ENCODE data around the gene NTM. TPM values are rescaled to one million over a fixed set of nuclear protein-coding genes. Genes with fewer than 3 reads are reported as not detected.

The NTM gene
- polyA plus RNA-seq, 1 donor (not counting 4 experiments of a cell fraction or from before 2014, with no cell fraction given): 47.9 TPM

DNA sequence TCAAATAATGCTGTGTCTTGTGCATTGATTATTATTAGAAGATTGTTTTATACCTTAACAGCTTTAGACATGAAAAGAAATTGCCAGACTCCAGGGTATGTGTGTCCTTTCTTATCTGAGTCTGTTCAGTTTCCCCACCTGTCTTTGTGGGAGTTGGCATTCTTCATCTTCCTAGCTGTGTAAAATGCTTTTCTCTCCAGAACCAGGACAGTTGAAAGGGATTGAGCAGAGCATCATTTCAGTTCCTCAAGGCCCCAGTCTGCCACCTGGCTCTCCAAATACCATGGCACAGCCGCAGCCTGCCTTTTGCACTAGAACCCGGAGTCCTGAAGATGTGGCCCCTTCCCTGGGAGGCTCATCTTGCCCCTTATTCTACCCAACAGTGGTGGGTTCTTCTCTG is 851.9 kb downstream of the NTM start:
- FAIRE-seq: no peak
- no peaks in the 10 kb centered on the region for H3K9me3 ChIP-seq (ENCODE audit: control insufficient read depth, low read depth, low read length)
- TF ChIP-seq EZH2 (IDR thresholded peaks at IDR 0.05; ENCODE audit: low read length): no peak
- TF ChIP-seq, protein P1, sequence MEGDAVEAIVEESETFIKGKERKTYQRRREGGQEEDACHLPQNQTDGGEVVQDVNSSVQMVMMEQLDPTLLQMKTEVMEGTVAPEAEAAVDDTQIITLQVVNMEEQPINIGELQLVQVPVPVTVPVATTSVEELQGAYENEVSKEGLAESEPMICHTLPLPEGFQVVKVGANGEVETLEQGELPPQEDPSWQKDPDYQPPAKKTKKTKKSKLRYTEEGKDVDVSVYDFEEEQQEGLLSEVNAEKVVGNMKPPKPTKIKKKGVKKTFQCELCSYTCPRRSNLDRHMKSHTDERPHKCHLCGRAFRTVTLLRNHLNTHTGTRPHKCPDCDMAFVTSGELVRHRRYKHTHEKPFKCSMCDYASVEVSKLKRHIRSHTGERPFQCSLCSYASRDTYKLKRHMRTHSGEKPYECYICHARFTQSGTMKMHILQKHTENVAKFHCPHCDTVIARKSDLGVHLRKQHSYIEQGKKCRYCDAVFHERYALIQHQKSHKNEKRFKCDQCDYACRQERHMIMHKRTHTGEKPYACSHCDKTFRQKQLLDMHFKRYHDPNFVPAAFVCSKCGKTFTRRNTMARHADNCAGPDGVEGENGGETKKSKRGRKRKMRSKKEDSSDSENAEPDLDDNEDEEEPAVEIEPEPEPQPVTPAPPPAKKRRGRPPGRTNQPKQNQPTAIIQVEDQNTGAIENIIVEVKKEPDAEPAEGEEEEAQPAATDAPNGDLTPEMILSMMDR (optimal IDR thresholded peaks at IDR 0.05 in 1 of 3, IDR thresholded peaks at IDR 0.05 in 1 of 3, conservative IDR thresholded peaks at IDR 0.05 in 1 of 3; ENCODE audit: extremely low read depth in 1 of 3, insufficient read depth in 2 of 3, low read length in 3 of 3): no peak
- no peak overlapping the region for H3K4me3 ChIP-seq (ENCODE audit: control insufficient read depth in 2 of 3, extremely low read depth in 1 of 3, insufficient read depth in 2 of 3, low read depth in 1 of 3, low read length in 3 of 3)
- H4K20me1 ChIP-seq (ENCODE audit: control insufficient read depth, extremely low read depth, insufficient read depth, low read length): no peaks in the 10 kb centered on the region
- no peak overlapping the region for H2AFZ ChIP-seq (ENCODE audit: control insufficient read depth, low read length)
- no peaks in the 10 kb centered on the region for H3K4me1 ChIP-seq (ENCODE audit: control insufficient read depth, extremely low read depth, insufficient read depth, low read length)
- no peaks in the 10 kb centered on the region for H3K79me2 ChIP-seq (ENCODE audit: control insufficient read depth, insufficient read depth, low read length)
- no peak overlapping the region for H3K4me2 ChIP-seq (ENCODE audit: control insufficient read depth, extremely low read depth, insufficient read depth, low read depth, low read length)
- dilution Hi-C loops (cut with MboI; ENCODE audit: extremely low pct_ligation_motif_present, low sequenced_read_pairs): no loop called here
- H3K9ac ChIP-seq (ENCODE audit: control insufficient read depth, extremely low read depth, insufficient read depth, low read length): no peak overlapping the region
- no peak overlapping the region for H3K27ac ChIP-seq (ENCODE audit: control insufficient read depth, insufficient read depth, low read length)
- no peaks in the 10 kb centered on the region for H3K9me1 ChIP-seq (ENCODE audit: control insufficient read depth, extremely low read depth, insufficient read depth, low read length)
- no peaks in the 10 kb centered on the region for H3K27me3 ChIP-seq (ENCODE audit: control insufficient read depth, extremely low read depth, insufficient read depth, low read length)
- DNase-seq (ENCODE audit: low read depth, low spot score): no peak
- H3K36me3 ChIP-seq (ENCODE audit: control insufficient read depth in 2 of 2, extremely low read depth in 1 of 2, insufficient read depth in 2 of 2, low read length in 2 of 2): no peaks in the 10 kb centered on the region

DNA sequence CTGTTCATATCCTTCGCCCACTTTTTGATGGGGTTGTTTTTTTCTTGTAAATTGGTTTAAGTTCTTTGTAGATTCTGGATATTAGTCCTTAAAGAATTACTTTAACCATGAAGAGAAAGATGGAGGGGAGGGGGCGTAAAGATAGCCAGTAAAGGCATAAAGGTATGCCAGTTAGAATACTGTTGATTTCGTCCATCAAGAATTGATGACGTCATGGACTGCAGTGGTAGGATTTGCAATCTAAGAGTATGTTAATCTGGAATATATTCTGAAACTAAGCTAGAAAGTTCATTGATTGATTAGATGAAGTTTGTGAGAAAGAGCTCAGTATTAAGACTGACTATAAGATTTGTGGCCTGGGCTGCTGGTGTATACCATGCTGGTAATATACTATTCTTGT is 856.1 kb downstream of the NTM start:
- H3K9me1 ChIP-seq (ENCODE audit: control insufficient read depth, extremely low read depth, insufficient read depth, low read length): no peaks in the 10 kb centered on the region
- H3K79me2 ChIP-seq (ENCODE audit: control insufficient read depth, insufficient read depth, low read length): no peaks in the 10 kb centered on the region
- no peak for TF ChIP-seq EZH2 (IDR thresholded peaks at IDR 0.05; ENCODE audit: low read length)
- TF ChIP-seq, protein P1 (optimal IDR thresholded peaks at IDR 0.05 in 1 of 3, IDR thresholded peaks at IDR 0.05 in 1 of 3, conservative IDR thresholded peaks at IDR 0.05 in 1 of 3; ENCODE audit: extremely low read depth in 1 of 3, insufficient read depth in 2 of 3, low read length in 3 of 3): no peak
- dilution Hi-C loops (cut with MboI; ENCODE audit: extremely low pct_ligation_motif_present, low sequenced_read_pairs): no loop called here
- no peaks in the 10 kb centered on the region for H3K27me3 ChIP-seq (ENCODE audit: control insufficient read depth, extremely low read depth, insufficient read depth, low read length)
- H3K9ac ChIP-seq (ENCODE audit: control insufficient read depth, extremely low read depth, insufficient read depth, low read length): no peak overlapping the region
- no peaks in the 10 kb centered on the region for H3K36me3 ChIP-seq (ENCODE audit: control insufficient read depth in 2 of 2, extremely low read depth in 1 of 2, insufficient read depth in 2 of 2, low read length in 2 of 2)
- H2AFZ ChIP-seq (ENCODE audit: control insufficient read depth, low read length): no peak overlapping the region
- H3K4me3 ChIP-seq (ENCODE audit: control insufficient read depth in 2 of 3, extremely low read depth in 1 of 3, insufficient read depth in 2 of 3, low read depth in 1 of 3, low read length in 3 of 3): no peak overlapping the region
- DNase-seq (ENCODE audit: low read depth, low spot score): no peak
- no peaks in the 10 kb centered on the region for H4K20me1 ChIP-seq (ENCODE audit: control insufficient read depth, extremely low read depth, insufficient read depth, low read length)
- peaks cover 4% of the 10 kb centered on the region for H3K4me1 ChIP-seq (ENCODE audit: control insufficient read depth, extremely low read depth, insufficient read depth, low read length)
- H3K4me2 ChIP-seq (ENCODE audit: control insufficient read depth, extremely low read depth, insufficient read depth, low read depth, low read length): no peak overlapping the region
- FAIRE-seq: no peak
- no peaks in the 10 kb centered on the region for H3K9me3 ChIP-seq (ENCODE audit: control insufficient read depth, low read depth, low read length)
- no peak overlapping the region for H3K27ac ChIP-seq (ENCODE audit: control insufficient read depth, insufficient read depth, low read length)
